GM23338 (cell line): ENCODE measurements around the gene GRID1. TPM values are rescaled to one million over a fixed set of nuclear protein-coding genes. Genes with fewer than 3 reads are reported as not detected.

ENCODE experiments used
- ATAC-seq: fragments of 200-7000 bp; cut with Tn5 transposase; 3 replicates; pipeline ENCODE4 v1.9.1; 2020
- DNase-seq: peaks from one replicate; pipeline ENCODE4 v3.0.0-alpha.2; 2015; ENCODE audit warnings: low spot score
- H2AFZ ChIP-seq: fragments of 200-600 bp; sonication (generic); 2 replicates; pipeline ENCODE4 v1.8.0; 2016; ENCODE audit warnings: antibody characterized with exemption, mild to moderate bottlenecking, moderate library complexity
- H3F3A ChIP-seq: fragments of 200-600 bp; sonication (generic); replicated peaks from 2 replicates; pipeline ENCODE4 v1.8.0; 2017; ENCODE audit warnings: antibody characterized with exemption, mixed run types, low read depth
- H3K27ac ChIP-seq: fragments of 200-600 bp; sonication (generic); 2 replicates; pipeline ENCODE4 v1.6.1; 2016; ENCODE audit warnings: low read depth
- H3K27me3 ChIP-seq: fragments of 200-600 bp; sonication (generic); 2 replicates; pipeline ENCODE4 v1.8.0; 2016; ENCODE audit warnings: mild to moderate bottlenecking, mixed run types, moderate library complexity; ENCODE audit not compliant: insufficient read depth
- H3K36me3 ChIP-seq: fragments of 200-600 bp; sonication (generic); 2 replicates; pipeline ENCODE4 v1.8.0; 2016; ENCODE audit warnings: mild to moderate bottlenecking; ENCODE audit not compliant: insufficient read depth
- H3K4me1 ChIP-seq: fragments of 200-600 bp; sonication (generic); 2 replicates; pipeline ENCODE4 v1.8.0; 2016; ENCODE audit warnings: mild to moderate bottlenecking, moderate library complexity; ENCODE audit not compliant: insufficient read depth
- H3K4me2 ChIP-seq: fragments of 200-600 bp; sonication (generic); 2 replicates; pipeline ENCODE4 v1.7.1; 2017; ENCODE audit warnings: mixed run types
- H3K4me3 ChIP-seq: fragments of 200-600 bp; sonication (generic); 2 replicates; pipeline ENCODE4 v1.6.1; 2016; ENCODE audit warnings: mixed run types
- H3K79me2 ChIP-seq: fragments of 200-600 bp; sonication (generic); replicated peaks from 2 replicates; pipeline ENCODE4 v1.8.0; 2017; ENCODE audit warnings: mild to moderate bottlenecking; ENCODE audit not compliant: insufficient read depth
- H3K9me2 ChIP-seq: fragments of 200-600 bp; sonication (generic); 2 replicates; pipeline ENCODE4 v1.8.0; 2017; ENCODE audit not compliant: insufficient read depth
- H4K20me1 ChIP-seq: fragments of 200-600 bp; sonication (generic); replicated peaks from 2 replicates; pipeline ENCODE4 v1.8.0; 2017; ENCODE audit warnings: mild to moderate bottlenecking; ENCODE audit not compliant: insufficient read depth
- H3K27ac Mint-ChIP-seq: 2 replicates; pipeline ENCODE4 v1.8.0; 2020; ENCODE audit warnings: inconsistent platforms, mild to moderate bottlenecking, moderate library complexity, mixed read lengths
- H3K27me3 Mint-ChIP-seq: 3 replicates; pipeline ENCODE4 v1.8.0; 2022; ENCODE audit warnings: low read depth, mild to moderate bottlenecking, moderate library complexity, mixed read lengths, inconsistent platforms; ENCODE audit not compliant: insufficient read depth, poor library complexity
- H3K36me3 Mint-ChIP-seq: 3 replicates; pipeline ENCODE4 v1.8.0; 2021; ENCODE audit warnings: low read depth, mild to moderate bottlenecking, inconsistent platforms, moderate library complexity, mixed read lengths
- H3K4me1 Mint-ChIP-seq: 3 replicates; pipeline ENCODE4 v1.8.0; 2020; ENCODE audit warnings: mild to moderate bottlenecking, inconsistent platforms, mixed read lengths
- H3K4me3 Mint-ChIP-seq: 3 replicates; pipeline ENCODE4 v1.8.0; 2021; ENCODE audit warnings: moderate library complexity, mild to moderate bottlenecking, inconsistent platforms, mixed read lengths
- H3K9me3 Mint-ChIP-seq: 3 replicates; pipeline ENCODE4 v1.8.0; 2020; ENCODE audit warnings: moderate library complexity, mild to moderate bottlenecking, inconsistent platforms, mixed read lengths
- EZH2 ChIP-seq: fragments of 200-600 bp; sonication (generic); IDR thresholded peaks from one replicate; pipeline ENCODE4 v1.8.0; 2017; ENCODE audit warnings: antibody characterized with exemption, mild to moderate bottlenecking, low read depth; ENCODE audit not compliant: unreplicated experiment
- JUNB ChIP-seq: IDR thresholded peaks from one replicate; pipeline ENCODE4 v1.6.1; 2016; ENCODE audit warnings: antibody characterized with exemption; ENCODE audit not compliant: unreplicated experiment
- NANOG ChIP-seq: IDR thresholded peaks from 2 replicates; pipeline ENCODE4 v1.6.1; 2016; ENCODE audit warnings: antibody characterized with exemption, borderline replicate concordance
- POLR2AphosphoS5 ChIP-seq: IDR thresholded peaks from 2 replicates; pipeline ENCODE4 v1.6.1; 2016; ENCODE audit warnings: antibody characterized with exemption, low read depth
- STAT1 ChIP-seq: IDR thresholded peaks from one replicate; pipeline ENCODE4 v1.6.1; 2016; ENCODE audit warnings: antibody characterized with exemption; ENCODE audit not compliant: unreplicated experiment
- ZNF114 ChIP-seq: fragments of 250-450 bp; sonication (Bioruptor Pico); IDR thresholded peaks from 2 replicates; pipeline ENCODE4 v1.5.0; 2020; ENCODE audit warnings: mild to moderate bottlenecking, moderate library complexity
- ZNF331 ChIP-seq: fragments of 250-450 bp; sonication (Bioruptor Pico); IDR thresholded peaks from 2 replicates; pipeline ENCODE4 v1.5.0; 2020; ENCODE audit warnings: low read depth, mild to moderate bottlenecking, moderate library complexity
- polyA plus RNA-seq: library from polyadenylated mRNA; unstranded; fragments of >200 nt; fragmentation: Nextera tagmentation; extraction: Ambion mirVana; gene quantifications from 2 replicates; pipeline ENCODE4 v1.2.1, GENCODE V29; 2016
- total RNA-seq: library from RNA; depleted of rRNA; stranded (reverse); fragments of >200 nt; shearing (Covaris generic); gene quantifications from 2 replicates; pipeline ENCODE4 v1.2.3, GENCODE V29; 2014
- TF ChIP-seq, protein P1 (sequence below): fragments of 250-450 bp; sonication (Bioruptor Pico); IDR thresholded peaks from 2 replicates; pipeline ENCODE4 v1.5.0; 2020; ENCODE audit warnings: mild to moderate bottlenecking, moderate library complexity
- TF ChIP-seq, protein P2 (sequence below), 2 experiments: fragments of 200-600 bp in 1 of 2; sonication (generic) in 1 of 2; conservative IDR thresholded peaks; 2 replicates each; pipeline versions ENCODE4 v1.5.1 to v1.6.1; 2016 to 2017; ENCODE audit warnings: antibody characterized with exemption in 2 of 2, low read depth in 2 of 2, mild to moderate bottlenecking in 2 of 2, moderate library complexity in 1 of 2

The GRID1 gene
- total and polyA plus RNA-seq, 2 experiments from 2014 or later = 0.14 to 0.15 TPM

DNA sequence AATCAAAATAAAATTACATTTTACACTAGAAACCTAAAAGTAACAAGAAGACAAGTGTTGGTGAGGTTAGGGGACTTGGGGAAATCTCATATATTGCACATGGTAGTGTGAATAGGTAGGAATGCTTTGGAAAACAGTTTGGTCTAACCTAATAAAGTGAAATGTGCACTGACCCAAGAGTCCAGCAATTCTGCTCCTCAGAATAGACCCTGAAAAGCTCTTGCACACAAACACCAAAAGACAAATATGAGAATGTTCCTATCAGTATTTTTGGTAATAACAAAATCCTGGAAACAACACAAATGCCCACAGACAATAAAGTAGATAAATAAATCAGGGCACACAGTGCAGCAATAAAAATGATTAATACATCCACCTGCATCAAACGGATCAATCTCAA lies 165.7 kb downstream of the GRID1 start:
- DNase-seq (no peak), ATAC-seq (no peak)
- Histone ChIP-seq H3K9me2 (no peaks in the 10 kb centered on the region), H3K4me2 (no peak overlapping the region), H3K4me3 (no peak overlapping the region), H4K20me1 (no peaks in the 10 kb centered on the region), H3K79me2 (no peaks in the 10 kb centered on the region), H2AFZ (no peak overlapping the region), H3K27me3 (no peaks in the 10 kb centered on the region), H3K27ac (no peak overlapping the region), H3K4me1 (no peaks in the 10 kb centered on the region), H3K36me3 (no peaks in the 10 kb centered on the region), H3F3A (no peaks in the 10 kb centered on the region)
- no peaks in the 10 kb centered on the region for H3K9me3 Mint-ChIP-seq
- no peaks in the 10 kb centered on the region for H3K36me3 Mint-ChIP-seq
- H3K4me1 Mint-ChIP-seq = peaks cover 9% of the 10 kb centered on the region
- H3K27ac Mint-ChIP-seq = no peak overlapping the region
- H3K27me3 Mint-ChIP-seq = peaks cover 10% of the 10 kb centered on the region
- no peak overlapping the region for H3K4me3 Mint-ChIP-seq
- TF ChIP-seq NANOG = no peak
- TF ChIP-seq, protein P1, sequence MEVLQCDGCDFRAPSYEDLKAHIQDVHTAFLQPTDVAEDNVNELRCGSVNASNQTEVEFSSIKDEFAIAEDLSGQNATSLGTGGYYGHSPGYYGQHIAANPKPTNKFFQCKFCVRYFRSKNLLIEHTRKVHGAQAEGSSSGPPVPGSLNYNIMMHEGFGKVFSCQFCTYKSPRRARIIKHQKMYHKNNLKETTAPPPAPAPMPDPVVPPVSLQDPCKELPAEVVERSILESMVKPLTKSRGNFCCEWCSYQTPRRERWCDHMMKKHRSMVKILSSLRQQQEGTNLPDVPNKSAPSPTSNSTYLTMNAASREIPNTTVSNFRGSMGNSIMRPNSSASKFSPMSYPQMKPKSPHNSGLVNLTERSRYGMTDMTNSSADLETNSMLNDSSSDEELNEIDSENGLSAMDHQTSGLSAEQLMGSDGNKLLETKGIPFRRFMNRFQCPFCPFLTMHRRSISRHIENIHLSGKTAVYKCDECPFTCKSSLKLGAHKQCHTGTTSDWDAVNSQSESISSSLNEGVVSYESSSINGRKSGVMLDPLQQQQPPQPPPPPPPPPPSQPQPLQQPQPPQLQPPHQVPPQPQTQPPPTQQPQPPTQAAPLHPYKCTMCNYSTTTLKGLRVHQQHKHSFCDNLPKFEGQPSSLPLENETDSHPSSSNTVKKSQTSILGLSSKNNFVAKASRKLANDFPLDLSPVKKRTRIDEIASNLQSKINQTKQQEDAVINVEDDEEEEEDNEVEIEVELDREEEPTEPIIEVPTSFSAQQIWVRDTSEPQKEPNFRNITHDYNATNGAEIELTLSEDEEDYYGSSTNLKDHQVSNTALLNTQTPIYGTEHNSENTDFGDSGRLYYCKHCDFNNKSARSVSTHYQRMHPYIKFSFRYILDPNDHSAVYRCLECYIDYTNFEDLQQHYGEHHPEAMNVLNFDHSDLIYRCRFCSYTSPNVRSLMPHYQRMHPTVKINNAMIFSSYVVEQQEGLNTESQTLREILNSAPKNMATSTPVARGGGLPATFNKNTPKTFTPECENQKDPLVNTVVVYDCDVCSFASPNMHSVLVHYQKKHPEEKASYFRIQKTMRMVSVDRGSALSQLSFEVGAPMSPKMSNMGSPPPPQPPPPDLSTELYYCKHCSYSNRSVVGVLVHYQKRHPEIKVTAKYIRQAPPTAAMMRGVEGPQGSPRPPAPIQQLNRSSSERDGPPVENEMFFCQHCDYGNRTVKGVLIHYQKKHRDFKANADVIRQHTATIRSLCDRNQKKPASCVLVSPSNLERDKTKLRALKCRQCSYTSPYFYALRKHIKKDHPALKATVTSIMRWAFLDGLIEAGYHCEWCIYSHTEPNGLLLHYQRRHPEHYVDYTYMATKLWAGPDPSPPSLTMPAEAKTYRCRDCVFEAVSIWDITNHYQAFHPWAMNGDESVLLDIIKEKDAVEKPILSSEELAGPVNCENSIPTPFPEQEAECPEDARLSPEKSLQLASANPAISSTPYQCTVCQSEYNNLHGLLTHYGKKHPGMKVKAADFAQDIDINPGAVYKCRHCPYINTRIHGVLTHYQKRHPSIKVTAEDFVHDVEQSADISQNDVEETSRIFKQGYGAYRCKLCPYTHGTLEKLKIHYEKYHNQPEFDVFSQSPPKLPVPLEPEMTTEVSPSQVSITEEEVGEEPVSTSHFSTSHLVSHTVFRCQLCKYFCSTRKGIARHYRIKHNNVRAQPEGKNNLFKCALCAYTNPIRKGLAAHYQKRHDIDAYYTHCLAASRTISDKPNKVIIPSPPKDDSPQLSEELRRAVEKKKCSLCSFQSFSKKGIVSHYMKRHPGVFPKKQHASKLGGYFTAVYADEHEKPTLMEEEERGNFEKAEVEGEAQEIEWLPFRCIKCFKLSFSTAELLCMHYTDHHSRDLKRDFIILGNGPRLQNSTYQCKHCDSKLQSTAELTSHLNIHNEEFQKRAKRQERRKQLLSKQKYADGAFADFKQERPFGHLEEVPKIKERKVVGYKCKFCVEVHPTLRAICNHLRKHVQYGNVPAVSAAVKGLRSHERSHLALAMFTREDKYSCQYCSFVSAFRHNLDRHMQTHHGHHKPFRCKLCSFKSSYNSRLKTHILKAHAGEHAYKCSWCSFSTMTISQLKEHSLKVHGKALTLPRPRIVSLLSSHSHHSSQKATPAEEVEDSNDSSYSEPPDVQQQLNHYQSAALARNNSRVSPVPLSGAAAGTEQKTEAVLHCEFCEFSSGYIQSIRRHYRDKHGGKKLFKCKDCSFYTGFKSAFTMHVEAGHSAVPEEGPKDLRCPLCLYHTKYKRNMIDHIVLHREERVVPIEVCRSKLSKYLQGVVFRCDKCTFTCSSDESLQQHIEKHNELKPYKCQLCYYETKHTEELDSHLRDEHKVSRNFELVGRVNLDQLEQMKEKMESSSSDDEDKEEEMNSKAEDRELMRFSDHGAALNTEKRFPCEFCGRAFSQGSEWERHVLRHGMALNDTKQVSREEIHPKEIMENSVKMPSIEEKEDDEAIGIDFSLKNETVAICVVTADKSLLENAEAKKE (CRISPR knock-in tag) = no peak
- no peak for TF ChIP-seq ZNF331 (CRISPR knock-in tag)
- TF ChIP-seq, protein P2, sequence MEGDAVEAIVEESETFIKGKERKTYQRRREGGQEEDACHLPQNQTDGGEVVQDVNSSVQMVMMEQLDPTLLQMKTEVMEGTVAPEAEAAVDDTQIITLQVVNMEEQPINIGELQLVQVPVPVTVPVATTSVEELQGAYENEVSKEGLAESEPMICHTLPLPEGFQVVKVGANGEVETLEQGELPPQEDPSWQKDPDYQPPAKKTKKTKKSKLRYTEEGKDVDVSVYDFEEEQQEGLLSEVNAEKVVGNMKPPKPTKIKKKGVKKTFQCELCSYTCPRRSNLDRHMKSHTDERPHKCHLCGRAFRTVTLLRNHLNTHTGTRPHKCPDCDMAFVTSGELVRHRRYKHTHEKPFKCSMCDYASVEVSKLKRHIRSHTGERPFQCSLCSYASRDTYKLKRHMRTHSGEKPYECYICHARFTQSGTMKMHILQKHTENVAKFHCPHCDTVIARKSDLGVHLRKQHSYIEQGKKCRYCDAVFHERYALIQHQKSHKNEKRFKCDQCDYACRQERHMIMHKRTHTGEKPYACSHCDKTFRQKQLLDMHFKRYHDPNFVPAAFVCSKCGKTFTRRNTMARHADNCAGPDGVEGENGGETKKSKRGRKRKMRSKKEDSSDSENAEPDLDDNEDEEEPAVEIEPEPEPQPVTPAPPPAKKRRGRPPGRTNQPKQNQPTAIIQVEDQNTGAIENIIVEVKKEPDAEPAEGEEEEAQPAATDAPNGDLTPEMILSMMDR (conservative IDR thresholded peaks at IDR 0.05; ENCODE audit: low read depth in 2 of 2) = no peak
- TF ChIP-seq ZNF114 (CRISPR knock-in tag) = no peak
- no peak for TF ChIP-seq EZH2
- TF ChIP-seq JUNB = no peak
- TF ChIP-seq STAT1 = no peak
- no peak for TF ChIP-seq POLR2AphosphoS5
